Stimulated activated CD8-positive, alpha-beta memory T cell treated with anti-CD3 and anti-CD28 coated beads, Interleukin-4, amount 100 ng/mL, for 4 hours (primary cell): ENCODE results near the gene GRN.
"Not testable (repeated sequence)": the region's sequence is repeated elsewhere in the genome, so short reads cannot be mapped to it uniquely, and the experiment has no call there.

Experiments used
- DNase-seq, 2 donors: peaks; one replicate each; pipeline ENCODE4 v3.0.0-alpha.2; 2020; ENCODE audit warnings: low read depth in 2 of 2, low spot score in 1 of 2

The GRN gene

DNA sequence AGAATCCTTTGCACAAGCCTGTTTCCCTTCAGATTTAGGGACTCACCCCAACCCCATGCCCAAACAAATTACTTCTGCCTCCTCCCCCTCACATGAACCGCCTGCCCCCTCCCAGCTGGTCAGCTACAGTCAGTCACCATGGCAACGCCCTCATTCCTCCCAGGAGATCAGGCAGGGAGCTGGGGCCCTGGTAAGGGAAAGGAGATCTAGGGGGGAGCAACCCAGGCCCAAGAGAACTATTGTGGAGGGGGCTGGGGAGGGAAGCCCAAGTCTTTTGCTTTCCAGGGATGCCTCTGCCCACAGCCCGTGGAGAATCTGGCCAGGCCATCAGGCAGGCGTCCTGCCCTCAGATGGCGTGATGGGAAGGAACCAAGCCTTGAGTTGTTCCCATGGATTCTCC is 15.7 kb downstream of the GRN start:
- no peak for DNase-seq

DNA sequence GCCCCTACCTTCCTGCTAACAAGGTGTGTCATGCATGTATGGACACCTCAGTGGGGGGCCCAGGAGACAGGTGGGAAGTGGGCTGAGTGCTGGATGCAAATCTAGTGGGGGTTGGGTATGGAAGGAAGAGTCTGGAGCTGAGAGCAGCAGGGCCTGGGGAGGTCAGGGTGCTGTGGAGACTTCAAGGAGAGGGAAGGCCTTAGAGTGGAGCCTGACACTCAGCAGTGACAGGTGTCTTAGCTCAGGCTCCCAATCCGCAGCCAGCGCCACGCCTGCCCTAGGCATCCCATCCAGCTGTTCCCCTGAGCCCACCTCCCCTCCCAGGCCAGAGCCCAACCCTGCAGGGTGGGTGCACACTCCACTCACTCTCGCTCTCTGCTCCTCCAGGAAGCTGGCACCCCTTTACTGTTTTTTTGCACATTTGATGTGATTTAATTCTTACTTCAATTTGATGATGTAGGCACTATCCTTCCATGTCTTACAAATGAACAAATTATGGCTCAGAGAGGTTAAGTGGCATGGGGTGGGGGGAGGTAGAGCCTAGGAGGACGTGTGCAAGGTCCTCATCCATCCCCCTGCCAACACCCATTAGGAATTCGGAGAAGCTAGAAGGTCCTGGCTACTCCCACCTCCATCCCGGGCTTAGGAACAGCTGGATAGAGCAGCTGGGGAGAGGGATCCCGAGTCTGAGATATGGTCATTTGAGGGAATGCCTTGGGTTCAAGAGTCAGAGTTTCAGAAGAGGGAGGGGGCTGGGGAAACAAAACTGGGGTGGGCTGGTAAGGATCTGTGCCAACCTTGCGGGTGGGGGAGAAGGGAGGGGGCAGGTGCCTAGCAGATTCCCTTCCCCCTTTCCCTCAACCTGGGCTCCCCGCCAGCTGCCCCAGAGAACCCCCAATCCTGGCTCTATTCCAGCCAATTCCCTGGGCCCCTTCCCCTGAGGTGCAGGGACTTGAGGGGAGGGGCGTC is 16.5 kb downstream of the GRN start:
- DNase-seq = no peak

DNA sequence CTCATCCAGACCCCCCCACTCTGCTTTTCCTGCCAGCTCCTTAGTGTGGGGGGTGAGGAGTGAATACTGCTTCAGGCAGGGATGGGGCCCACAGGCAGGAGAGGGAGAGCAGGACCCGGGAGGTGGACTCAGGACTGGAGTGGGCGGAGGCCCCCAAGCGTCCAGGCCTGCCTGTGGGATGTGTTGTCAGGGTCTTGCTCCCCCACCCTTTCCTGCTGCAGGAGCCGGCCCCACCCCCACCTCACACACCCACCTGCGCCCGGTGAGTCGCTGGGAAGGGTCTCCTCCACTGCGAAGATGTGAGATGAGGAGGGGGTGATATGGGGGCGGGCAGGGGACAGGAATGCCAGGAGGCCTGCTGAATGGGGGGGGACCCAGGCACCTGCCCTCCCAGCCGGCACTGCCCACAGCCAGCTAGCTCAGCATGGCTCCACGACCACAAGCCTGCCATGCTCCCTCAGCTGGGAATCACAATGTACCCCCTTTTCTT is 17.4 kb downstream of the GRN start:
- DNase-seq = no peak

DNA sequence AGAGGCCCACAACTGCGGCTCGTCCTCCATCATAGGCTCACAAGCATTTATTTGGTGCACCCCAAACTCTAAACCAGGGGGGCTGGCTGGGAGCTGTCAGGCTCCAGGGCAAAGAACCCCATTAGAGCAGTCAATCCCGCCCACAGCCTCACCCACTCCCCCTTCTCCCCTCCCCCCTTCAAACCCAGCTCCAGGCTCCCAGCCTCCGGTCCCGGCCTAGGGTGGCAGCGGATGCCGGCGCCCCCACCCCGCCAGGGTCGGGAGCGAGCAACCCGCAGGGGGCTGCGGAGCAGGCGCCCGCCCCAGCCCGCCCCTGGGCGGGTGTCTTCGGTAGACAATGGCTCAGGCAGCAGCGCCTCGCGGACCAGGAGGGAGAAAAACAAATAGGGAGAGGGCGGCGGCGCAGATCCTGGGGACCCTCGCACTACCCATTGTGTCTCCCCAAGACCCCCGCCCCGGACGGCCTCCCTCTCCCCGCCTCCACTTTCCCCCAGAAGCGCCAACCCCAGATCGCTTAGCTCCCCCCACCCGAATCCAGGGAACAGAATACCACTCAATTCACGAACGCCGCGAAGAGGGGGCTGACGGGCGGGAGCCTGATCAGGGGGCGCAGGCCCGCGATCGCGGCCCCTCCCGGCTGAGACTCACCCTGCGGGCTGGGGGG is 18.0 kb downstream of the GRN start:
- DNase-seq = no peak

DNA sequence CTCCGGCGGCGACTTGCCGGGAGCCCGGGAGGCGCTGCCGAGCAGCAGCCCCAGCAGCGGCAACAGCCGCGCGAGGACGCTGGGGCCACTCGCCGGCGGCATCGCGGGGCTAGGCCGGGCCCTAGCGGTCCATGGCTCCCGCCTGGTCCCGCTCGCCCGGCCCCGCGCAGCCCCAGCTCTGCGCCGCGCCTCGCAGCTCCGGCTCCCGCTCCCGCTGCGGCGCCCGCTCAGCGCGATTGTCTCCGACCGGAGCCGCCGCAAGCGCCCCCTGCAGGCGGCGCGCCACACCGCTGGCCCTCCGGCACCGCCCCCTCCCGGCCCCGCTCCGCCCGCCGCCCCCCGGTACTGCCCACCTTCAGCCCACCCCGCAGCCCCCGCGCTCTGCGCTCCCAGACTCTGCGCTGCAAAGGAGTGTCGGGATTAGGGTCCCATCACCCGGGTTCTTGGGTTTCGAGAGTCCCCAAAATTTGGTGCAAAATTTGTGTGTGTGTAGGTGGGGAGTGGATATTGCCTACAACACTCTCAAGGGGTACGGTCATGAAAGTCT is 18.6 kb downstream of the GRN start, which contains the start of gene FAM171A2:
FAM171A2 (minus strand) TSS at position 241 of the 547 bp plus-strand sequence; CDS start at position 102, 139 bp downstream.
- peak in 1 of 2 donors; percentile 34 for DNase-seq

DNA sequence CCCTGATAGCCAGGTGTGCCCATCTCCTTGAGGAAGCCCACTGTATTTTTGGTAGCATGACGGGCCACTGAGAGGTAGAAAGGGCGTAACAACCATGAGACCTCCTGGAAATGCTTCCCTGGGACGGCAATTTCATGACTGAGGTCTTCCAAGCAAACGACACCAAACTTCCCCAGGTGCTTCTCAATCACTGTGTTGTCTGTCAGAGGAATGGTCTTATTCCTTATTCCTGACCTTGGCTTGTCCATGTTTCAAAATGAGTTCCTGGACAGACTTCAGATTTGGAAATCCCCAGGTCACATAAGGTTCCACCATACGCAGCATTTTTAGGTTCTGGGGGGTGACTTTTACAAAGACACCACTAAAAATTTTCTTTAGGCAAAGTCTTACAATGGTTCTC is 19.9 kb downstream of the GRN start:
- DNase-seq = not testable (repeated sequence)

DNA sequence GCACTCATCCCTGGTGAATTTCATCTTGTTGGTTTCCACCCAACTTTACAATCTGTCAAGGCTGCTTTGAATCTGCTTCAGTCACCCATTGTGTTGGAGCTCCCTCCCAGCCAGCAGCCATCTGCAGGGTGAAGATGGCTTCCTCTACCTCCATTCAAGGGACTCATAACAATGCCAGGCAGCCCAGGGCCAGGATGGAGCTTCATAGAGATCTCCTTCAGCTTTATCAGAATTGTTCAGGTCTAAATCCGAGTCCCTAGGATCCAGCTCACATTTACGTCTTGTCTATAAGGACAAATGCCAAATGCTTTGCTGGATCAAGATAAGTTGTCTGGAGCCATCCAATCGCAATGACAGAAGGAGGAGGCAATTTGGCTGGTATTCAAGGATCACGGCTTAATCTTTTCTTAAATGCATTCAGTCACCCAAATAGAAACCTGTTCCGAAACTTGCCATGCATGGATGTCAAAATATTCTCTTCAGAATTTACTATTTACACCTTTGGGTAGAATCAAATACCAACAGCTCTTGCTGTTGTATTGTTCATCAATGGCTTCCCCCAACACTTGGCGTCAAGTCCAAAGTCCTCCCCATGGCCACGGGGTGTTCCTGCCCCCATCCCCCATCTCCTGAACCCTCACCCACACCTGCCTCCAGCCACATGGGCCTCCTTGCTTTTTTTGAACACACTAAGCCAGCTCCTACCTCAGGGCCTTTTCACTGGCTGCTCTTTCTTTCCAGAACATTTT is 22.3 kb downstream of the GRN start:
- no peak for DNase-seq

DNA sequence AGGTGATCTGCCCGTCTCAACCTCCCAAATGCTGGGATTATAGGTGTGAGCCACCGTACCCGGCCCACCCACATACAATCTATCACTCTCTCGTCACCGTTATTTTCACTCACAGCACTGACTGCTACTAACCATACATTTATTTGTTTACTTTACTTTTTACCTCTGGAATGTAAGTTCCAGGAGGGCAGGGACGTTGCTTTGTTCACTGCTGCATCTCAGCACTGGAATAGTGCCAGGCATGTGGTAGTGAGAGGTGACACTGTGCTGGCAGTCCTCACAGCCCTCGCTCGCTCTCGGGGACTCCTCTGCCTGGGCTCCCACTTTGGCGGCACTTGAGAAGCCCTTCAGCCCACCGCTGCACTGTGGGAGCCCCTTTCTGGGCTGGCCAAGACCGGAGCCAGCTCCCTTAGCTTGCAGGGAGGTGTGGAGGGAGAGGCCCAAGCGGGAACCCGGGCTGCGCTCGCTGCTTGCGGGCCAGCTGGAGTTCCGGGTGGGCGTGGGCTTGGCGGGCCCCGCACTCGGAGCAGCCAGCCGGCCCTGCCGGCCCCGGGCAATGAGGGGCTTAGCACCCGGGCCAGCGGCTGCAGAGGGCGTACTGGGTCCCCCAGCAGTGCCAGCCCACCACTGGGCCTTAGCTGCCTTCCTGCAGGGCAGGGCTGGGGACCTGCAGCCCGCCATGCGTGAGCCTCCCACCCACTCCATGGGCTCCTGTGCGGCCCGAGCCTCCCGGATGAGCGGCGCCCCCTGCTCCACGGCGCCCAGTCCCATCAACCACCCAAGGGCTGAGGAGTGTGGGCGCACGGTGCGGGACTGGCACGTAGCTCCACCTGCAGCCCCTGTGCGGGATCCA is 23.5 kb downstream of the GRN start:
- not testable (repeated sequence) for DNase-seq

DNA sequence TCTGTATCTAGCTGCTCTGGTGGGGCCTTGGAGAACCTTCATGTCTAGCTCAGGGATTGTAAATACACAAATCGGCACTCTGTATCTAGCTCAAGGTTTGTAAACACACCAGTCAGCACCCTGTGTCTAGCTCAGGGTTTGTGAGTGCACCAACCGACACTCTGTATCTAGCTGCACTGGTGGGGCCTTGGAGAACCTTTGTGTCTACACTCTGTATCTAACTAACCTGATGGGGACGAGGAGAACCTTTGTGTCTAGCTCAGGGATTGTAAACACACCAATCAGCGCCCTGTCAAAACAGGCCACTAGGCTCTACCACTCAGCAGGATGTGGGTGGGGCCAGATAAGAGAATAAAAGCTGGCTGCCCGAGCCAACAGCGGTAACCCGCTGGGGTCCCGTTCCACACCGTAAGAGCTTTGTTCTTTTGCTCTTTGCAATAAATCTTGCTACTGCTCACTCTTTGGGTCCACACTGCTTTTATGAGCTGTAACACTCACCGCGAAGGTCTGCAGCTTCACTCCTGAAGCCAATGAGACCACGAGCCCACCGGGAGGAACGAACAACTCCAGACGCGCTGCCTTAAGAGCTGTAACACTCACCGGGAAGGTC is 24.4 kb downstream of the GRN start:
- DNase-seq = not testable (repeated sequence)

DNA sequence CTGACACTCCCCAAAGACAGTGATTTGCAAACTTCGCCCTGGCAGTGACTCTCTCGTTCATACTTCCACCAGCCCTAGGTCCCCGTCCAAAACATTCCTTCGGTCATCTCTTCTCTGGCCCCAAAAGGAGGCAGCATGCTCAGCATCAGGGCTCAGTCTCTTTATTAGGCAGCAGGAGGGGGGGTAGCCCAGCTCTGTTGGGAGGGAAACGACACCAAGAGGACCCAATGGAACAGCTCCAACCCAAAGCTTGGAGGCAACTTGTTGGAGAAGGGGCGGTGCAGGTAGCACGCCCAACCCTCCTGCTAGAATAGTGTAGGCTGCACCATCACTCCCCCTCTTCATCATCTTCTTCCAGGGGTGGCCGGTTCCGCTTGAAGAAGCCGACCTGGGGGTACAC is 26.9 kb downstream of the GRN start:
- DNase-seq = no peak

DNA sequence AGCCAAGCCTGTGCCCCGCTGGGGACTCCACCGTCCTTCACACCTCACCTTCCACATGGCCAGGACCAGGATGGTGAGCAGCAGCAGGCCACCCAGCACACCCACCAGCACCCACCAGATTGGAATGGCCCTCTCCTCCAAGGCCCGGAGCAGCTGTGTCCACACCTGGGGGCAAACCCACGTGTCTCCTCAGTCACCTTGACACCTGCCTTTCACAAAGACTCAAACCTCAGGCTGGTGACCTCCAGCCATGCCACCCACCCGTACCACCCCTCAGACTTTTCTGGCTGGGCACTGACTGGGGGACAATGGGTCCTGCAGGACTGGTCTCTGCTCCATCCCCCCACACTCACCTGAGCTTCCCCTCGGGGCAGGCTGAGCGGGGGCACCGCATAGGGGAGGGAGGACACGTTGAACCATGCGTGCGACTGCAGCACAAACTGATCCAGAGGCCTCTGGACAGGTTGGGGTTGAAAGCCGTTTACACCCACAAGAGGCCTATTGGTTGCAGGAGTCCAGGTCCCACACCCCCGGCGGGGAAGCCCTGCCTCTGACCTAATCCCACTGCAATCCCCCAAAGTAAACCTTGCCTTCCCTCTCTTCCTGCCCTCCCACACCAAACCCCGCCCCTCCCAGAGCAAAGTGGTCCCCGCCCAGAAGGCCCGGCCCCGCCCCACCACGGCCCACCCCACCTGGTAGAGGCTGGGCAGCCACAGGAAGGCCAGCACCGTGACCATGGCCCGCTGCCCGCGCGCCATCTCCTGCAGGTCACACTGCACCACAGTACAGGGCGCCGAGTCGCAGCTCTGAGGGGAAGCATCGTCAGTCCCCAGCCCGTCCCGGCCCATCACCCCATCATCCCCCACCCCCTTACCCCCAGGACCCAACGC is 29.4 kb downstream of the GRN start:
- no peak for DNase-seq

DNA sequence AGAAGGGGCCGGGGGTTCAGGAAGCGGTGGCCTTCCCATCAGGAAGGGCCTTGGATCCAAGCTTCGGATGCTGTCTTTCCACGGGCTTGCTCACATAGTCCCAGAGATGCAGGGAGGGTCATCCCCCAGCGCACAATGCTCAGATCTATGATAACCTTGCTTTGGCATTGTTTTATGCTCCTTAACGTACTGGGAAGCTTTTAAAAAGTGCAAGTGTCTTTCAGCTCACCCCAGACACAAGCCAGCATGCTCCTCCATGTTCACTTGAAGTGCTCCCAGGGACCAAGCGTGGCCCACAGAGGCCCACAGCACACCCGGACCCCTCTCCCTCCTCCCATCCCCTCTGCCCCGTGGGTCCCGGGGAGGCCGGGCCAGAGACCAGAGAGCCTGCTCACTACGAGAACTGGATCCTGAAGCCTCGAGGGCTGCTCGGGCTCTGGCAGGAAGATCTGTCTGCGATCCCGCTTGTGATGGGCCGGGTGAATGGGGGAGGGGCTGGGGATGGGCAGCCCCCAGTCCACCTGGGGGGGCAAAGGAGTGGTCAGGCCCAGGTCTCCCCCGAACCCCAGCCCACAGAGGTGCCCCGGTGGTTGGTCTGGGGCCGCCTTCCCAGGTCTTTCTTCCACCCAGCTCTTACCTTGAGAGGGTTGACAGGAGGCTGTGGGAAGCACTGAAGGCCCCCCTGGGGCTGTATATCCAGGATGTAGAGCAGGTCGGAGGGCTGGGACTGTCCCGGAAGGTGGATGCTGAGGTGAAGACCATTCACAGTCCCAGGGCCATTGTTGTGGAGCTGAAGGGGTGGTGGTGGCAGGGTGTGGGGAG is 30.3 kb downstream of the GRN start:
- DNase-seq = no peak

DNA sequence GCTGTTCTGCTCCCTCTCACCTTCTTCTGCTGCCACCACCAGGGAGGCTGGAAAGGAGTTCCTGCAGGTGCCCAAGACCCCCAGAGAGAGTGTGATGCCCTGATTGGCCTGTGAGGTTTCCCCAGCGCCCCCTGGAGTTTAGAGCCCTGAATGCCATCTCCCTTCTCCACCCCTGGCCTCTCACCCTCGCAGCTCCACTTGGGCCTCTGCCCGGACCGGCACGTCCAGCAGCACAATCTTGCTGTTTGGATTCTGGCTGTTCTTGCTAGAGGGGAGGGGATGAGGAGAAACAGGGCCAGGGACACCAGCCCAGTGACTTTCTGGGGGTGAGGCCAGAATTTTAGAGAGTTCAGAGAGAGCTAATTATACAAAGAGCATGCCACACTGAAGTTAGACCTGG is 31.0 kb downstream of the GRN start:
- no peak for DNase-seq

DNA sequence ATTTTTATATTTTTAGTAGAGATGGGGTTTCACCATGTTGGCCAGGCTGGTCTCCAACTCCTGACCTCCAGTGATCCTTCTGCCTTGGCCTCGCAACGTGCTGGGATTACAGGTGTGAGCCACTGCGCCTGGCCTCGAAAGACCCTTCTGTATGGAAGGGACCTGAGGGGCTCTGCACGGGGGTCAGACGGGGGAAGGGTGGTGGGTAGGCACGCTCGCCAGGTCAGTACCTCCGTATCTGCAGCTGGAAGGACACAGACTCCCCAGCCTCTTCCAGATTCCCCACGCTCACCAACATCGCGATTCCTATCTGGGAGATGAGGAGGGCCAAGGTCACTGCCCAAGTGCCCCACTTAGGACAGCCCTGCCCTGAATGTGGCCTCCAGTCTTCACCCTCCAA is 31.7 kb downstream of the GRN start:
- no peak for DNase-seq

DNA sequence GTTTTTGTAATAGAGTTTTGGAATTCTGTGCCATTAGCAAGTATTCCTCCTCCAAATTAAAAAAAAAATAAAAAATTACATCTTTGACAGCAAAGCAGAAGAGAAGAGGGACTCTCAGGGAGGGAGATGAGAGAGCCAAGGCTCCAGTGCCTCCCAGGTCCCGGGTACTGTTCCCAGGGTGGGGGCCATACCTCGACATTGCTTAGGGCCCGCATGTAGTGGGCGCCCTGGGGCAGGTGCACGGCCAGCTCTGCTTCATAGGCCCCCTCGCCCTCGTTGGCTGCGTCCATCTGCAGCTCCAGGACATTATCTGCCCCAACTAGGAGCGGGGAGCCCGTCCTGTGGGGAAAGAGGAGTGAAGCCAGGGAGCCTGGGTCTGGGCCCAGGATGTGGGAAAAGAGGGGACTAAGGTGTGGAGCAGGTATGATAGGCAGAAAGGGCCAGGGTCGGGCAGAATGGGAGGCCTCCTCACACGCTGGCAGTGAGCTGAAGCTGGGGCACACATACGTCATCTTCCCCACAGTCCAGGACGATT is 33.1 kb downstream of the GRN start:
- no peak for DNase-seq

DNA sequence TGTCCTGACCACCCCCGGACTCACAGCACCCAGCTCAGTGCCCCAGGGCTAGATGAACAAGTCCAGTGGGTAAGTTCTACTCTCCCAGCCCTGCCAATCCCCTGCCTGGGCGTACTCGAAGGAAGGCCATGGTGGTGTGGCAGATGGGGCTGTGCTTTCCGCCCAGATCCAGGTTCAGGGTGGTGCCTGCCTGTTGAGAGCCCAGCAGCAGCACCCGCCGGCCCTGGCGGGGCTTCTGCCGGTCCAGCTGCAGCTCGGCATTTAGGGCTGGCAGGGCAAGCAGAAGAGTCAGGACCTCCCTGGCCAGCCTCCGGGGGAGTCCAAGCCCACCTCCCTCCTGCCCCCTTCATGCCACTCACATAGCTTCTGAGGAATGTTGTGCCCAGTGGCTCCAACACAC is 34.8 kb downstream of the GRN start:
- DNase-seq = no peak

DNA sequence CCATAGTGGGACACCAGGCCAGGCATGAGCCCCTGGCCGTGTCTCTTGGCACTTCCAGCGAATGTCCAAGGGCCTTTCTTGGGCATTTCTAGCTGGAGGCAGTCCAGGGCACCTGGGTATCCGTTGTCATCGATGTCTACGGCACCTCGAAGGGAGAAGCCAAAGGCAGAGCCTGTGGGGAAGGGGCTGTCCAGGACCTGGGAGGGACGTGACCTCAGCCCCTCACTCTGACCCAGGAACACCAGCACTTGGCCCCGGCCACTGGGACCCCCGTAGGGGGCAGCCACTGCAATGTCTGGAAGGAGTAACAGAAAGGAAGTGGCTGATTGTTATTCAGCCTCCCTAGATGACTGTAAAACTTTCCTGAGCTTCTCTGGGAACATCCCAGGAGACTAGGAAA is 35.7 kb downstream of the GRN start:
- DNase-seq = no peak
